Cardiac muscle cell (in vitro differentiated cells and primary cell): Measurements from ENCODE around the gene GLB1L3. TPM values are rescaled to one million over a fixed set of nuclear protein-coding genes. Genes with fewer than 3 reads are reported as not detected.

Source experiments
- DNase-seq, 2 donors: peaks; one replicate each; pipeline versions ENCODE4 v3.0.0 to v3.0.0-alpha.2; 2010 to 2017; ENCODE audit warnings: low read depth in 1 of 2, low spot score in 1 of 2
- H3K27ac ChIP-seq: fragments of 200-600 bp; sonication (generic); 2 replicates; pipeline ENCODE4 v1.5.1; 2016
- H3K27me3 ChIP-seq: fragments of 200-600 bp; sonication (generic); 2 replicates; pipeline ENCODE4 v1.6.0; 2016; ENCODE audit warnings: control low read depth
- H3K36me3 ChIP-seq: fragments of 200-600 bp; sonication (generic); 2 replicates; pipeline ENCODE4 v1.5.1; 2016; ENCODE audit warnings: control low read depth
- H3K4me1 ChIP-seq: fragments of 200-600 bp; sonication (generic); 2 replicates; pipeline ENCODE4 v1.8.1; 2017; ENCODE audit warnings: low read depth, mild to moderate bottlenecking, mixed run types
- H3K4me3 ChIP-seq: fragments of 200-600 bp; sonication (generic); 2 replicates; pipeline ENCODE4 v1.5.1; 2016; ENCODE audit warnings: mild to moderate bottlenecking
- H3K9me3 ChIP-seq: fragments of 200-600 bp; sonication (generic); 2 replicates; pipeline ENCODE4 v1.5.1; 2017; ENCODE audit warnings: low read depth, mild to moderate bottlenecking, control low read depth
- polyA plus RNA-seq: library from polyadenylated mRNA; unstranded; fragments of >200 nt; fragmentation: Nextera tagmentation; extraction: Ambion mirVana; gene quantifications from 2 replicates; pipeline ENCODE4 v1.2.1, GENCODE V29; 2016
- total RNA-seq: library from RNA; depleted of rRNA; stranded (reverse); fragments of >200 nt; gene quantifications from 2 replicates; pipeline ENCODE4 v1.2.3, GENCODE V29; 2016
- TF ChIP-seq, protein P1 (sequence below): IDR thresholded peaks from 2 replicates; pipeline ENCODE4 v1.5.1; 2012; ENCODE audit warnings: low read depth, mild to moderate bottlenecking, low read length

The GLB1L3 gene
- total and polyA plus RNA-seq, 2 experiments from 2014 or later, result not detected

DNA sequence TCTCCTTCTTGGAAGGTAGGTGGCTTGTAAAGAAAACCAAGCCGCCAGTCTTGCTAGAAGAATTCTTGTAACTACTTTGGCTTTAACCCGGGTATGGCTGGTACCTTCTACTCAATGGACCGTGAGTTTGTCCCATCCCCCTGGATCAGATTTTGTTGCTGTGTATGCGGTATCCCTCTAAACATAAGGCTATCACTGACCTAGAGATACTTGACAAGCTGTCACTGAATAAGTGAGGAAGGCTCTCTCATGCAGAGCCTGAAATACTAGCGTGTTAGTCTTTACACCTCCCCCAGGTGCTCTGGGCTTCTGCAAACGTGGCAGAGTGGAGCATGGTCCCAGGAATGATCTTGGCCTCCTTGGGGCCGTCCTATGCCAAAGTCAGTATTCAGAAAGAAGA, 90.1 kb downstream of the GLB1L3 start:
- Histone ChIP-seq H3K36me3 (no peaks in the 10 kb centered on the region), H3K4me1 (no peaks in the 10 kb centered on the region), H3K4me3 (no peak overlapping the region), H3K27me3 (no peaks in the 10 kb centered on the region), H3K27ac (no peak overlapping the region), H3K9me3 (no peaks in the 10 kb centered on the region)
- TF ChIP-seq, protein P1, sequence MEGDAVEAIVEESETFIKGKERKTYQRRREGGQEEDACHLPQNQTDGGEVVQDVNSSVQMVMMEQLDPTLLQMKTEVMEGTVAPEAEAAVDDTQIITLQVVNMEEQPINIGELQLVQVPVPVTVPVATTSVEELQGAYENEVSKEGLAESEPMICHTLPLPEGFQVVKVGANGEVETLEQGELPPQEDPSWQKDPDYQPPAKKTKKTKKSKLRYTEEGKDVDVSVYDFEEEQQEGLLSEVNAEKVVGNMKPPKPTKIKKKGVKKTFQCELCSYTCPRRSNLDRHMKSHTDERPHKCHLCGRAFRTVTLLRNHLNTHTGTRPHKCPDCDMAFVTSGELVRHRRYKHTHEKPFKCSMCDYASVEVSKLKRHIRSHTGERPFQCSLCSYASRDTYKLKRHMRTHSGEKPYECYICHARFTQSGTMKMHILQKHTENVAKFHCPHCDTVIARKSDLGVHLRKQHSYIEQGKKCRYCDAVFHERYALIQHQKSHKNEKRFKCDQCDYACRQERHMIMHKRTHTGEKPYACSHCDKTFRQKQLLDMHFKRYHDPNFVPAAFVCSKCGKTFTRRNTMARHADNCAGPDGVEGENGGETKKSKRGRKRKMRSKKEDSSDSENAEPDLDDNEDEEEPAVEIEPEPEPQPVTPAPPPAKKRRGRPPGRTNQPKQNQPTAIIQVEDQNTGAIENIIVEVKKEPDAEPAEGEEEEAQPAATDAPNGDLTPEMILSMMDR, result no peak
- DNase-seq, result no peak

- Histone ChIP-seq H3K4me3 (no peak overlapping the region), H3K36me3 (no peaks in the 10 kb centered on the region), H3K27me3 (no peaks in the 10 kb centered on the region), H3K9me3 (no peaks in the 10 kb centered on the region), H3K27ac (no peak overlapping the region), H3K4me1 (no peaks in the 10 kb centered on the region)
- no peak for DNase-seq
- TF ChIP-seq, protein P1, result no peak
Measured at GRCh38 chr11:134367781-134368180, 91.6 kb downstream of the GLB1L3 start.

Other genes with a start within 250 kb of the GLB1L3 start
- 36.6 and 38.2 TPM in 2 replicates for gene JAM3, start 207.3 kb upstream of the GLB1L3 start, total RNA-seq
- 49.0 and 51.3 TPM in 2 replicates for gene JAM3, start 207.3 kb upstream of the GLB1L3 start, polyA plus RNA-seq
- 17.1 and 19.0 TPM in 2 replicates for gene NCAPD3, start 52.4 kb upstream of the GLB1L3 start, total RNA-seq
- 12.6 and 20.8 TPM in 2 replicates for gene NCAPD3, start 52.4 kb upstream of the GLB1L3 start, polyA plus RNA-seq
- 49.4 and 56.5 TPM in 2 replicates for gene VPS26B, start 51.7 kb upstream of the GLB1L3 start, total RNA-seq
- gene VPS26B, start 51.7 kb upstream of the GLB1L3 start, polyA plus RNA-seq, result 43.9 and 46.9 TPM in 2 replicates
- gene THYN1, start 23.0 kb upstream of the GLB1L3 start, total RNA-seq, result 87.4 and 90.2 TPM in 2 replicates
- 123 and 145 TPM in 2 replicates for gene THYN1, start 23.0 kb upstream of the GLB1L3 start, polyA plus RNA-seq
- gene ACAD8, start 22.8 kb upstream of the GLB1L3 start, total RNA-seq, result 45.7 and 55.7 TPM in 2 replicates
- 52.4 and 70.4 TPM in 2 replicates for gene ACAD8, start 22.8 kb upstream of the GLB1L3 start, polyA plus RNA-seq
- 2.0 and 3.8 TPM in 2 replicates for gene GLB1L2, start 55.6 kb downstream of the GLB1L3 start, total RNA-seq
- gene GLB1L2, start 55.6 kb downstream of the GLB1L3 start, polyA plus RNA-seq, result 1.00 and 2.6 TPM in 2 replicates
- gene B3GAT1, start 135.9 kb downstream of the GLB1L3 start, total RNA-seq, result 0.85 and 1.5 TPM in 2 replicates
- not detected in 2 replicates for gene B3GAT1, start 135.9 kb downstream of the GLB1L3 start, polyA plus RNA-seq